ENCODE results near the gene ZNF486.
"Not testable (repeated sequence)": the region's sequence is repeated elsewhere in the genome, so short reads cannot be mapped to it uniquely, and the experiment has no call there.

ZNF486 gene

DNA sequence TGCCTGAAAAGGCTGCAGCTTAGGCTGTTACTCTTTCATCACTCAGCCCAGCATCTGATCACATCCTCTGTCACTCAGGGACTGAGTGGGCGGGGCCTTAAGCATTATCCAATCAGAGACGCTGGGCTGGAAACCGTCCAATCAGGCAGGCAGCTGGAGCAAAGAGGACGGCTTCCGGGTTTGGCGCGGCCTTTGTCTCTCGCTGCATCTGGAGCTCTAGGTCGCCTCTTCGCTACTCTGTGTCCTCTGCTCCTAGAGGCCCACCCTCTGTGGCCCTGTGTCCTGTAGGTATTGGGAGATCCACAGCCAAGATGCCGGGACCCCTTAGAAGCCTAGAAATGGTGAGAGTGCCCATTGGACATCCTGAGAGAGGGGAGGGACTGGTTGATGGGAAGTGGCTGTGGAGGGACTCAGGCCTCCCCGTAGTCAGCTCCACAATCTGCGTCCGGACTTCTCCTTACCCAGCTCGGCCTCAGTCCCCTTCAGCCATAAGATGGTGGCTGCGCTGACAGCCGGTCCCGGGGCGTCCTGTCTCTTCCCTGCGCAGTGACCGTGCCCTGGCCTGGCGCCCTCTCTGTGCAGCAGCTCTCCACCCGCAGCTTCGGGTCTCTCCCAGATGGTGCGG lies at the start of gene ZNF486:
Gene ZNF486 (plus strand): TSS at position 195 of the 625 bp plus-strand sequence. CDS start 117 bp downstream, at position 312.
- DNase-seq: peak; percentile 83 to 94 (median 88)

DNA sequence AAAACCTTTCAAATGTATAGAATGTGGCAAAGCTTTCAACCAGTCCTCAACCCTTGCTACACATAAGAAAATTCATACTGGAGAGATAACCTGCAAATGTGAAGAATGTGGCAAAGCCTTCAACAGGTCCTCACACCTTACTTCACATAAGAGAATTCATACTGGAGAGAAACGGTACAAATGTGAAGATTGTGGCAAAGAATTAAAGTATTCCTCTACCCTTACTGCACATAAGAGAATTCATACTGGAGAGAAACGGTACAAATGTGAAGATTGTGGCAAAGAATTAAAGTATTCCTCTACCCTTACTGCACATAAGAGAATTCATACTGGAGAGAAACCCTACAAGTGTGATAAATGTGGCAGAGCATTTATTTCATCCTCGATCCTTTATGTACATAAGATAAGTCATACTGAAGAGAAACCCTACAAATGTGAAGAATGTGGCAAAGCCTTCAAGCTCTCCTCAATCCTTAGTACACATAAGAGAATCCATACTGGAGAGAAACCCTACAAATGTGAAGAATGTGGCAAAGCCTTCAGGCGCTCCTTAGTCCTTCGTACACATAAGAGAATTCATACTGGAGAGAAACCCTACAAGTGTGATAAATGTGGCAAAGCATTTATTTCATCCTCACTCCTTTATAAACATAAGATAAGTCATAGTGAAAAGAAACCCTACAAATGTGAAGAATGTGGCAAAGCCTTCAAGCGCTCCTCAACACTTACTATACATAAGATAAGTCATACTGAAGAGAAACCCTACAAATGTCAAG lies 48.8 kb upstream of the ZNF486 start:
- DNase-seq: not testable (repeated sequence)

DNA sequence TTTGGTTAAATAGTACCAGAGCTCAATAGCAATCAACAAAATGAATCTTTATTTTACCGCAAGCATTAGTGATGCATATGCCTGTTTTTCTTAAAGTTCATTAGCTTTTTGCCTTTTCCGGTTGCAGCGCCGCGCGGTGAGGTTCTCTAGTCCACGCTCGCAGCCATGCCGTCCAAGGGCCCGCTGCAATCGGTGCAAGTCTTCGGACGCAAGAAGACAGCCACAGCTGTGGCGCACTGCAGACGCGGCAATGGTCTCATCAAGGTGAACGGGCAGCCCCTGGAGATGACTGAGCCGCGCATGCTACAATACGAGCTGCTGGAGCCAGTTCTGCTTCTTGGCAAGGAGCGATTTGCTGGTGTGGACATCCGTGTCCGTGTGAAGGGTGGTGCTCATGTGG lies 42.1 kb upstream of the ZNF486 start:
- DNase-seq: no peak

DNA sequence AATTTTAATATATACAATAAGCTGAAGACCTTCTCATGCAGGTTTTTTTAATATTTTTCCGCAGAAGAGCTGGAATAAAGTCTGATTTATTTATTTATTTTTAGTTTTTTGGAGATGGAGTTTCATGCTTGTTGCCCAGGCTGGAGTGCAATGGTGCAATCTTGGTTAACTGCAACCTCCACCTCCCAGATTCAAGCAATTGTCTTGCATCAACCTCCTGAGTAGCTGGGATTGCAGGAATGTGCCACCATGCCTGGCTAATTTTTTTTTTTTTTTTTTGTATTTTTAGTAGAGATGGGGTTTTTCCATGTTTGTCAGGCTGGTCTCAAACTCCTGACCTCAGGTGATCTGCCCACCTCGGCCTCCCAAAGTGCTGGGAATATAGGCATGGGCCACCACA lies 34.1 kb upstream of the ZNF486 start:
- DNase-seq: not testable (repeated sequence)

DNA sequence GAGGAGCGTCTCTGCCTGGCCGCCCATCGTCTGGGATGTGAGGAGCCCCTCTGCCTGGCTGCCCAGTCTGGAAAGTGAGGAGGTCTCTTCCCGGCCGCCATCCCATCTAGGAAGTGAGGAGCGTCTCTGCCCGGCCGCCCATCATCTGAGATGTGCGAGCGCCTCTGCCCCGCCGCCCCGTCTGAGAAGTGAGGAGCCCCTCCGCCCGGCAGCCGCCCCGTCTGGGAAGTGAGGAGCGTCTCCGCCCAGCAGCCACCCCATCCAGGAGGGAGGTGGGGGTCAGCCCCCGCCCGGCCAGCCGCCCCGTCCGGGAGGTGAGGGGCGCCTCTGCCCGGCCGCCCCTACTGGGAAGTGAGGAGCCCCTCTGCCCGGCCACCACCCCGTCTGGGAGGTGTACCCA lies 29.3 kb upstream of the ZNF486 start:
- not testable (repeated sequence) for DNase-seq

DNA sequence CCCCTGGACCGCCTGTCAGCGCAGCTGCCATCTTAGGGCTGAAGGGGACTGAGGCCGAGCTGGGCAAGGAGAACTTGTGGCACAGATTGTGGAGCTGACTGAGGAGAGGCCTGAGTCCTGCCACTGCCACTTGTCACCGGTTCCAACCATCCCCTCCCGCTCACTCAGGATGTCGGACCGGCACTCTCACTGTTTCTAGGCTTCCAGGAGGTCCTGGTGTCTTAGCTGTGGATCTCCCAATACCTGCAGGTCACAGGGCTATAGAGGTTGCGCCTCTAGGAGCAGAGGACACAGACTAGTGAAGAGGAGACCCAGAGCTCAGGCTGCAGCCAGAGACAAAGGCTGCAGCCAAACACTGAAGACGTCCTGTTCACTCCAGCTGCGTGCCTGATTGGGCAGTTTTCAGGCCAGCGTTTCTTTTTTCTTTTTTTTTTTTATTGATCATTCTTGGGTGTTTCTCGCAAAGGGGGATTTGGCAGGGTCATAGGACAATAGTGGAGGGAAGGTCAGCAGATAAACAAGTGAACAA lies 15.3 kb upstream of the ZNF486 start:
- no peak for DNase-seq

DNA sequence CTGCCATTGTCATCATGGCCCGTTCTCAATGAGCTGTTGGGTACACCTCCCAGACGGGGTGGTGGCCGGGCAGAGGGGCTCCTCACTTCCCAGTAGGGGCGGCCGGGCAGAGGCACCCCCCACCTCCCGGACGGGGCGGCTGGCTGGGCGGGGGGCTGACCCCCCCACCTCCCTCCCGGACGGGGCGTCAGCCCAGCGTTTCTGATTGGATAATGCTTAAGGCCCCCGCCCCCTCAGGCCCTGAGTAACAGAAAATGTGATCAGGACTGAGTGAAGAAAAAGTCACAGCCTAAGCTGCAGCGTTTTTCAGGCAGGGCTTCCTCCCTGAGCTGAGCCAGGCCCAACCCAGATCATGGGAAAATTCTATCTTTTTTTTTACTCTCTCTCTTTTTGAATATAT lies 14.5 kb upstream of the ZNF486 start:
- not testable (repeated sequence) for DNase-seq

DNA sequence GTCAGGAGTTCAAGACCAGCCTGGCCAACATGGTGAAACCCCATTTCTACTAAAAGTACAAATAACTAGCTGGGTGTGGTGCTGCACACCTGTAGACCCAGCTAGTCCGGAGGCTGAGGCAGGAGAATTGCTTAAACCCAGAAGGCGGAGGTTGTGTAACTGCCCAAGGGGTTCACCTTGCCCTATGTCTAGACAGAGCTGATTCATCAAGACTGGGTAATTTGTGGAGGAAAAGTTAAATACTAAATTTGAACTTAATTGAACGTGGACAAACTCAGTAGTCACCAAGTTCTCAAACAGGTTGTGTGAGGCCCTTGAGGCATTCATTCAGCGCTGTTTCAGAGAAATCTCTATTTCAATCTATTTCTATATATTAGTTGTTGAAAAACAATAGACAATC lies 13.7 kb upstream of the ZNF486 start:
- DNase-seq: no peak

DNA sequence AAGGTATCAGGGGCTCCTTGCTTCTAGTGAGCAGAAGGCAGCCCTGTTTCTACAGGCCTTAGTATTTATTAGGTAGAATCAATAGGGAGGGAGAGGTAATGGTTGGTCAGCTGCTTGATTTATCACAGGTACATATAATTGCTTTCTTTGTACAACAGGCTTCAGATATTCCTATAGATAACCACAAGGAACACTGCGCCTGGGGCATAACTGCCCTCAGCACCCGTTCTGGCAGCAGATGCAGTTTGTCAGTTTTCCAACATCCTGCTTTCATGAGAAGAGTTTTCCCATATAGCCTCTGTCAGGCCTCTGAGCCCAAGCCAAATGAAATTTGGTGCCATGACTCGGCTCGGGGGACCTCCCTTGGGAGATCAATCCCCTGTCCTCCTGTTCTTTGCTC lies 12.4 kb upstream of the ZNF486 start:
- no peak for DNase-seq

DNA sequence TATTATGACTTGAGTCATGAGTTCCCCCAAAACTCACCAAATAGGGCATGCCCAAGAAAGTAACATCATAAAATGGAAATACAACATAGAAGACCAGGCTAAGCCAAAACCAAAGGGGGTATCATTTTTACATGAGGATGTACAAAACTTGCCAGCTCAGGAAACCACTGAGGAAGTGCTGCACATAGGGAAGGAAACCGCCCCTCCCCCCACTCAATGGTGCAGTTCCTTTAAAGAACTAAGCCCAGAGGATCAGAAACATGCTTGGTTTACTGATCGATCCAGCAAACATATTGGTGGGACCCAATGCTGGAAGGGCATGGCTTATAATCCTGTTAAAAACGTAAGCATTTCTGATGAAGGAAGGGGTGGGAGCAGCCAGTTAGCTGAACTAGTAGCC lies 4.2 kb upstream of the ZNF486 start:
- peak in 3 of 6 experiments; percentile 1 to 43 (median 16) for DNase-seq

DNA sequence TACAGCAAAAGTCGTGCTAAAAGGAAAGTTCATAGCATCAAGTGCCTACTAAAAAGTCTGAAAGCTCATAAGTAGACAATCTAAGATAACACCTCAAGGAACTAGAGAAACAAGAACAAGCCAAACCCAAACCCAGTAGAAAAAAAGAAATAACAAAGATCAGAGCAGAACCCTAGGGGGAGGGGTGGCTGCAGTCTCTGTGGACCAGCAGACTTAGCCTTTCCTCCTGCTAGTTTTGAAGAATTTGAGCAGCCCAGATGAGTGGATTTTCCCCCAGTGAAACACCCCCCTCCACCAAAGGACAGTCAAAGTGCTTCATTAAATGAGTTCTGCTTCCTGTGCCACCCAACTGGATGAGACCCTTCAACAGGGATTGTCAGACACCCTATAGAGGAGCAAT lies 2.6 kb upstream of the ZNF486 start:
- no peak for DNase-seq

DNA sequence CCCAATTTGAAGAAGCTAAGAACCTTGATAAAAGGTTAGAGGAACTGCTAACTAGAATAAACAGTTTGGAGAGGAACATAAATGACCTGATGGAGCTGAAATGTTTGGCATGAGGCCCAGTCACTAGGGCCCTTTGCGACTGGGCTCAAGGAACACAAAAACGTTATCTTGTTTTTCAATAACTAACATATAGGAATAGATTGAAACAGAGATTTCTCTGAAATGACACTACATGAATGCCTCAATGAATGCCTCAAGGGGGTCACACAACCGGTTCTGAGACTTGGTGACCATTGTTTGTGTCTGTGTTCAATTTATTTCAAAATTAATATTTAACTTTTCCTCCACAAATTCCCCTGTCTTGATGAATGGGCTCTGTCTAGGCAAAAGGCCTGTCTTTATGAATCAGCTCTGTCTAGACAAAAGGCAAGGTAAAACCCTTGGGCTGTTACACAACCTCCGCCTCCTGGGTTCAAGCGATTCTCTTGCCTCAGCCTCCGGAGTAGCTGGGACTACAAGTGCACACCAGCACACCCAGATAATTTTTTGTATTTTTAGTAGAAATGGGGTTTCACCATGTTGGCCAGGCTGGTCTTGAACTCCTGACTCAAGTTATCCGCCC lies 932 bp upstream of the ZNF486 start:
- DNase-seq: no peak

DNA sequence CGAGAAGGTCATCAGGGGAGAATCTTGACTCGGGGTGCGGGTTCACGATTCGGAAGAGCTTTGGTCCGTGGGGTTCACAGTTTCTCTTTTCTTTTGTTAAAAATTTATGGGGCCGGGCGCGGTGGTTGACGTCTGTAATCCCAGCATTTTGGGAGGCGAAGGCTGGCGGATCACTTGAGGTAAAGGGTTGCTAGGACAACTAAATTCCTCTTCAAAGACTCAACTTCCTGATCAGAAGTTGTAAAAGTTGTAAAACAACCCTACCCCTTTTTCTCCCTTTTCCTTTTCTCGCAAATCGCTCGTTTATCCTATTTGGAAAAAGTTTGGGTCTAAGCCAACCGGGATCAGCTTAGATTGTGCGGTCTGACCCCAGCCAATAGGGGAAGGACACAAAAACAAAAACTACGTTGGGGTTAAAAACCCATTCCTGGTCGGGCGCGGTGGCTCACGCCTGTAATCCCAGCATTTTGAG lies 673 bp downstream of the ZNF486 start:
- DNase-seq: peak in 2 of 6 experiments; percentile 21 to 30

DNA sequence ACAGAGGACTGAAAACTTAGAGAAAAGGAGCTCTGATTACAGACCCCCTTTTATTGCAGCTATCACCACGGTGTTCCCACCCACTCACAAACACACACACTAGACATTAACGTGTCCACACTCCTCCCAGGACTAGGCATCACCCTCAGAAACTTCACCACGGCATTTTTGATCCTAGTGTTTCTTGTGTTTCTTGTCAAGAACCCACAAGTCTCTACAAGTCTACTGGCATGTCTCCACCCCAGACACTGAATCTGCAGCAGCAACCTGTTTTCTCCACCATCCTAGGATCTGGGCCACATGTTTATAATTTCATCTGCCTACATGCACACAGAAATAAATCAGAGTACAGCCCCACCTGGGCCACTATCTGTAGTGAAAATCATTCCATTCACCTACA lies 4.3 kb downstream of the ZNF486 start:
- DNase-seq: no peak

DNA sequence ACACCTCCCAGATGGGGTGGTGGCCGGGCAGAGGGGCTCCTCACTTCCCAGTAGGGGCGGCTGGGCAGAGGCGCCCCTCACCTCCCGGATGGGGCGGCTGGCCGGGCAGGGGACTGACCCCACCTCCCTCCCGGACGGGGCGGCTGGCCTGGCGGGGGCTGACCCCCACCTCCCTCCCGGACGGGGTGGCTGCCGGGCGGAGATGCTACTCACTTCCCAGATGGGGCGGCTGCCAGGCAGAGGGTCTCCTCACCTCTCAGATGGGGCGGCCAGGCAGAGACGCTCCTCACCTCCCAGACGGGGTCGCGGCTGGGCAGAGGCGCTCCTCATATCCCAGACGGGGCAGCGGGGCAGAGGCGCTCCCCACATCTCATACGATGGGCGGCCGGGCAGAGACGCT lies 8.8 kb downstream of the ZNF486 start:
- not testable (repeated sequence) for DNase-seq

DNA sequence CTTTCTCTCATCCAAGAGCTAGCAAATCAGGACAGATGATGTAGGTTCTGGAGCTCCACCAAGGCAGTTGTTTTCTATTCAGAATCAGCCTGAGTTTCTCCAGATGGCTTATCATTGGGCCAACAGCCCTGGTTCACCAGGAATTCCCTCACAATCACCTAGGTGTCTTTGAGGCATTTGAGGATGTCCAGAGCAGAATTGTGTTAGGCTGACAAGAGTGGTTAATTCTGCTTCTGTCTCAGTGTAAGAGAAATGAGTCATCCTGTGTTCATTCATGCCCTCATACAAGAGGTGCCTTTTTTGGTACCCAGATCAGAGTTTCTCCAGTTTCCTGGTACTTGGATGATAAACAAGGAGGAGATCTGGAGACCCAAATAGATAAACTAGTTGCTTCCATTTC lies 12.9 kb downstream of the ZNF486 start:
- not testable (repeated sequence) for DNase-seq

DNA sequence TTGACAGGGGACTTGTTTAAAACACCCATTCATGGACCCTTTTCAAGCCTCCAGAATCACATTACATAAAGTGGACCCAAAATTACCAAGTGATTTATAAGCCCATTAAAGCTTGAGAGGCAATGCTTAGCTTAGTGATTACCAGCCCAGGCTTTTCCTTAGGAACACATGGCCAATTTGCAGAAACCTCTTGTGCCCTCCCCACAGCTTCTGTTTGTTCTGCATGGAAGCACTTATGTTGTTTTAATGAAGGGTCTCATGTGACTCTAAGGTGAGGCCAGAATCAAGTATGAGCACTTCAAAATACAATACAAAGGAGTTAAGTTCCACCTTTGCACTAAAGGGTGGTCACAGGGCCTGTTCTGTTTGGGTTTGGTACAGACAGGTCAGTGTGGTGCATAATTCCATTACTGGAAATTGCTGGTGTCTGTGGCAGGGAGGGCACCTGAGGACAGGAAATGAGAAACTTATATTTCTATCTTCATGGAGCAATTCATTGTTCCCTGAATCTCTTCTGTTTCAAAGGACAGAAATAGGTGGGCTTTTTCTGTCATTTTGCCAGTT lies 15.3 kb downstream of the ZNF486 start:
- DNase-seq: no peak

DNA sequence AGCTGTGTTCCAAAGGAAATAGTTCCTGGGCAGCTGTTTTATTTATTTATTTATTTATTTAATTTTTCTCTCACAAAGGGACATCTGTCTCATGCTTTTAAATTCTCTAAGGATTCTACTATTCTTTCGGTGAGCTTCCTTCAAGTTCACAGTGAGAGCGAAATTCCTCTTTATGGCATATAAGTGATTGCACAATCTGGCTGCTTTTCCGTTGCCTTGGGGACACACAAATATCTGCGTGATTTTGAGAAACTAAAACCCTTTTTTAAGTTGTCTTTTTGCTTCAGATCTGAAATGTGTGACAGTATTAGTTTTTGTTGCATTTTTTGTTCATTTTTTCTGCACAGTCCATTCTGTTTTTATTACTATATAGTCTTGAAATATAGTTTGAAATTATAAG lies 19.2 kb downstream of the ZNF486 start:
- DNase-seq: no peak

DNA sequence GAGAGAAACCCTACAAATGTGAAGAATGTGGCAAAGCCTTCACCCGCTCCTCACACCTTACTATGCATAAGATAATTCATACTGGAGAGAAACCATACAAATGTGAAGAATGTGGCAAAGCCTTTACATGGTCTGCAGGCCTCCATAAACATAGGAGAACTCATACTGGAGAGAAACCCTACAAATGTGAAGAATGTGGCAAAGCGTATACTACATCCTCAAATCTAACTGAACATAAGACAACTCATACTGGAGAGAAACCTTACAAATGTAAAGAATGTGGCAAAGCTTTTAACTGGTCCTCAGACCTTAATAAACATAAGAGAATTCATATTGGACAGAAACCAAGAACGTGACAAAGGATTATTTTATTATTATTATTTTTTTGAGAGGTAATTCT lies 30.7 kb downstream of the ZNF486 start:
- no peak for DNase-seq

DNA sequence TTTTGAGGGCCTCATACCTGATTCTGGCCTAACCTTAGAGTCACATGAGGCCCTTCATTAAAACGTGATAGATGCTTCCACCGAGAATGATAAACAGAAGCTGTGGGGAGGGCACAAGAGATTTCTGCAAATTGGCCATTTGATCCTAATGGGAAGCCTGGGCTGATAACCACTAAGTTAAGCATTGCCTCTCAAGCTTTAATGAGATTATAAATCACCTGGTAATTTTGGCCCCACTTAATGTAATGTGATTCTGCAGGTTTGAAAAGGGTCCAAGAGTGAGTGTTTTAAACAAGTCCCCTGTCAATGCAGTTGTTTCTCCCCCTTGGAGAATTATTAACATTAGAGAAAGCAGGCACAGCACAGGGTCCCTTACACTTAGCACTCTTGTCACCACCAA lies 42.0 kb downstream of the ZNF486 start:
- DNase-seq: no peak

DNA sequence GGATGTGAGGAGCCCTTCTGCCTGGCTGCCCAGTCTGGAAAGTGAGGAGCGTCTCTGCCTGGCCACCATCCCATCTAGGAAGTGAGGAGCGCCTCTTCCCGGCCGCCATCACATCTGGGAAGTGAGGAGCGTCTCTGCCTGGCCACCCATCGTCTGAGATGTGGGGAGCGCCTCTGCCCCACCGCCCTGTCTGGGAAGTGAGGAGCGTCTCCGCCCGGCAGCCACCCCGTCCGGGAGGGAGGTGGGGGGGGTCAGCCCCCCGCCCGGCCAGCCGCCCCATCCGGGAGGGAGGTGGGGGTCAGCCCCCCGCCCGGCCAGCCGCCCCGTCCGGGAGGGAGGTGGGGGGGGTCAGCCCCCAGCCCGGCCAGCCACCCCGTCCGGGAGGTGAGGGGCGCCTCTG lies 47.4 kb downstream of the ZNF486 start:
- not testable (repeated sequence) for DNase-seq

DNA sequence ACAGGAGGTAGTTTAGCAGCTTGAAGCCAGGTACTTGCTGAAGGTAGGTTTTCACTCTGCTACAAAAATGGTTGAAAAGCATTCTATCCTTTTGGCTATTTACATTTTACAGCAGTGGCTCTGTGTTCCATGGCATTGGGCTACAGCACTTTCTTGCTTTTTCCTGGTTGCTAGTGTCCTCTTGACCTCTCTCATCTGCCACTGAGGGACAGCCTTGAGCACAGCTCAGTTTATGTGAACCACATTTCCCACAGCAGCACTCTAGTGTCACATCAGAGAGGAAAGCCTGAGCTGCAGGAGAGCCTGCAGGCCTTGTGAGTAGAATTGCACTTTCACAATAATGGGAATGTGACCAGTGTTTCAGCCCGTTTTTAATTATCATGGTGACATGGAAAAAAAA lies 54.6 kb downstream of the ZNF486 start:
- DNase-seq: not testable (repeated sequence)

DNA sequence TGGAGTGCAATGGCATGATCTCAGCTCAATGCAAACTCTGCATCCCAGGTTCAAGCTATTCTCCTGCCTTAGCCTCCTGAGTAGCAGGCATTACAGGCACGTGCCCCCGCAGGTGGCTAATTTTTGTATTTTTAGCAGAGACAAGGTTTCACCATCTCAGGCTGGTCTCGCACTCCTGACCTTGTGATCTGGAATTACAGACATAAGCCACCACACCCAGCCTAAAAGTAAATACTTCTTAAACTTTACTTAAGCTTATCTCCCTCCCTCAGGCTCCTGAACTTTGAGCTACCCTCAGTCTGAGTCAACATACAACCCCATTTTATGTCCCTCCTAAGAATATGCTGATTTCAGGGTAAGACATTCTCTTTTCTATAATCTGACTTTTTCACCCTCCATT lies 66.1 kb downstream of the ZNF486 start:
- no peak for DNase-seq
